GM12878 (cell line): Measurements from ENCODE around the gene UBTF. TPM values are rescaled to one million over a fixed set of nuclear protein-coding genes. Genes with fewer than 3 reads are reported as not detected.

Experiments used
- ATAC-seq: fragments of 200-7000 bp; cut with Tn5 transposase; 3 replicates; pipeline ENCODE4 v1.9.1; 2020; ENCODE audit warnings: mild to moderate bottlenecking, moderate library complexity
- BruUV-seq: library from RNA; stranded (reverse); fragments of 400-500 nt; replicated peaks from 2 replicates; lab custom pipeline; 2021; lab: Mats Ljungman, UMichigan
- CTCF ChIA-PET: fragments of 300-600 bp; sonication (Branson Sonifier 250); formaldehyde crosslinking; extraction: SDS; loops from one replicate; lab custom pipeline; 2021; ENCODE audit warnings: inconsistent platforms; lab: Yijun Ruan, JAX
- POLR2A ChIA-PET: fragments of 350-600 bp; formaldehyde crosslinking; extraction: SDS; loops from one replicate; lab custom pipeline; 2021; ENCODE audit warnings: inconsistent platforms; lab: Charles Lee
- RAD21 ChIA-PET: fragments of 300-600 bp; sonication (Branson Sonifier 250); formaldehyde crosslinking; loops from one replicate; lab custom pipeline; 2023; ENCODE audit warnings: antibody characterized with exemption; ENCODE audit not compliant: unreplicated experiment; lab: Charles Lee
- SMC1A ChIA-PET: fragments of 300-600 bp; sonication (Branson Sonifier 250); formaldehyde crosslinking; loops from one replicate; lab custom pipeline; 2023; ENCODE audit not compliant: unreplicated experiment, uncharacterized antibody; lab: Charles Lee
- DNase-seq: peaks from one replicate; pipeline ENCODE4 v3.0.0-alpha.2; 2011; ENCODE audit warnings: low read depth, low spot score
- FAIRE-seq: peaks from 3 replicates; lab custom pipeline; 2011; peaks lifted over from hg19 to GRCh38; lab: Jason Lieb, UNC
- H2AFZ ChIP-seq: 2 replicates; pipeline ENCODE4 v1.6.0; 2011; ENCODE audit warnings: low read depth, low read length, control low read depth; ENCODE audit not compliant: control insufficient read depth
- H3K27ac ChIP-seq: 2 replicates; pipeline ENCODE4 v1.5.1; 2011; ENCODE audit warnings: control low read depth; ENCODE audit not compliant: control insufficient read depth, insufficient read depth
- H3K27me3 ChIP-seq, 2 experiments: replicated peaks in 1 of 2; 2 replicates each; pipeline versions ENCODE4 v1.6.0 to v1.6.1; 2011; ENCODE audit warnings: low read length in 1 of 2; ENCODE audit not compliant: control insufficient read depth in 2 of 2, insufficient read depth in 2 of 2
- H3K36me3 ChIP-seq, 2 experiments: 2 replicates each; pipeline ENCODE4 v1.5.1; 2011; ENCODE audit warnings: low read length in 1 of 2; ENCODE audit not compliant: control insufficient read depth in 2 of 2, insufficient read depth in 2 of 2
- H3K4me1 ChIP-seq: 2 replicates; pipeline ENCODE4 v1.6.1; 2011; ENCODE audit warnings: mild to moderate bottlenecking, low read length, moderate library complexity, mixed read lengths; ENCODE audit not compliant: control insufficient read depth, insufficient read depth
- H3K4me2 ChIP-seq: 2 replicates; pipeline ENCODE4 v1.6.0; 2011; ENCODE audit warnings: control low read depth; ENCODE audit not compliant: control insufficient read depth, insufficient read depth
- H3K4me3 ChIP-seq: fragments of 200-600 bp; sonication (generic); 2 replicates; pipeline ENCODE4 v1.5.1; 2016
- H3K79me2 ChIP-seq: 2 replicates; pipeline ENCODE4 v1.6.0; 2011; ENCODE audit warnings: low read length; ENCODE audit not compliant: control insufficient read depth, insufficient read depth
- H3K9ac ChIP-seq: 2 replicates; pipeline ENCODE4 v1.8.0; 2011; ENCODE audit warnings: low read length, control low read depth, mixed read lengths; ENCODE audit not compliant: control insufficient read depth, insufficient read depth
- H3K9me3 ChIP-seq: replicated peaks from 3 replicates; pipeline ENCODE4 v1.5.1; 2011; ENCODE audit warnings: mild to moderate bottlenecking, low read length; ENCODE audit not compliant: control insufficient read depth, insufficient read depth
- H4K20me1 ChIP-seq: 2 replicates; pipeline ENCODE4 v1.6.0; 2011; ENCODE audit not compliant: control insufficient read depth, insufficient read depth
- MEF2A ChIP-seq: IDR thresholded peaks from 2 replicates; pipeline ENCODE4 v1.6.1; 2011; ENCODE audit warnings: low read depth, mild to moderate bottlenecking, low read length, moderate library complexity; ENCODE audit not compliant: insufficient read depth
- POLR2A ChIP-seq: IDR thresholded peaks from 2 replicates; pipeline ENCODE4 v1.6.1; 2011; ENCODE audit warnings: low read depth, mild to moderate bottlenecking, low read length
- WGBS: methylation state at CpG from one replicate; pipeline ENCODE4 v1.1.6; 2016; ENCODE audit warnings: low lambda C conversion rate; ENCODE audit not compliant: insufficient replicate concordance, insufficient coverage; ENCODE audit errors: missing lambda C conversion rate; 5-methylcytosine and 5-hydroxymethylcytosine counted together
- in situ Hi-C: fragments of 300-500 bp; cut with MboI; formaldehyde crosslinking; loops from 9 replicates; pipeline ENCODE4 v1.14.3; 2018; ENCODE audit warnings: mixed read lengths
- intact Hi-C: fragments of 100-400 bp; cut with micrococcal nuclease; formaldehyde crosslinking; loops from one replicate; pipeline ENCODE4 v1.14.2; 2022; ENCODE audit not compliant: unreplicated experiment
- polyA plus RNA-seq, 11 experiments: library from polyadenylated mRNA; depleted of rRNA in 4 of 11; unstranded in 6 of 11; stranded (reverse) in 5 of 11; fragments of >200 nt; fragmentation: Nextera tagmentation in 4 of 11; fragmentation: Illumina TruSeq in 1 of 11; extraction: Ambion mirVana in 4 of 11; extraction: Trizol in 1 of 11; gene quantifications; 1 replicate in 1 of 11; 2 replicates in 10 of 11; pipeline versions ENCODE4 v1.2.1 to v1.2.3, GENCODE V29; 2011 to 2016; ENCODE audit warnings: inconsistent platforms in 2 of 11, missing spikeins in 2 of 11, low read depth in 1 of 11
- total RNA-seq, 4 experiments: library from RNA; depleted of rRNA in 3 of 4; stranded (reverse); fragments of >200 nt in 3 of 4; fragmentation: Illumina TruSeq in 1 of 4; extraction: Trizol in 1 of 4; gene quantifications; 2 replicates each; pipeline versions ENCODE4 v1.2.1 to v1.2.3, GENCODE V29; 2013 to 2021
- TF ChIP-seq, protein P1 (sequence below): fragments of 450-650 bp; formaldehyde crosslinking; IDR thresholded peaks from 2 replicates; pipeline ENCODE4 v1.4.0; 2020; ENCODE audit warnings: mild to moderate bottlenecking, moderate library complexity

Gene UBTF
- total and polyA plus RNA-seq, 10 of the 15 experiments (the other 5 are each of a cell fraction or from before 2014, with no cell fraction given) = 2.2 to 124 (median 79.6) TPM

DNA sequence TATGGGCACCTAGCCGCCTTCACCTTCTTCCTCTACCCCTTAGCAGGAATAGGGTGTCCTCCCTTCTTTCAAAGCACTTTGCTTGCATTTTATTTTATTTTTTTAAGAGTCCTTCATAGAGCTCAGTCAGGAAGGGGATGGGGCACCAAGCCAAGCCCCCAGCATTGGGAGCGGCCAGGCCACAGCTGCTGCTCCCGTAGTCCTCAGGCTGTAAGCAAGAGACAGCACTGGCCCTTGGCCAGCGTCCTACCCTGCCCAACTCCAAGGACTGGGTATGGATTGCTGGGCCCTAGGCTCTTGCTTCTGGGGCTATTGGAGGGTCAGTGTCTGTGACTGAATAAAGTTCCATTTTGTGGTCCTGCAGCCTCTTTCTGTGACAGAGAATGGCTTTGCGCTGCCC is 28.1 kb downstream of the UBTF start:
- SMC1A ChIA-PET = no interaction called here
- H3K9ac ChIP-seq = no peak overlapping the region
- ATAC-seq = no peak
- RAD21 ChIA-PET = no interaction called here
- peaks cover 14% of the 10 kb centered on the region for H3K79me2 ChIP-seq
- H2AFZ ChIP-seq = no peak overlapping the region
- no peak overlapping the region for H3K4me2 ChIP-seq
- no peak for DNase-seq
- H3K4me3 ChIP-seq = no peak overlapping the region
- intact Hi-C loops = no loop called here
- peaks cover 4% of the 10 kb centered on the region for H3K4me1 ChIP-seq
- peaks cover 20 to 21% of the 10 kb centered on the region in 2 experiments for H3K36me3 ChIP-seq
- no peak overlapping the region for H3K27ac ChIP-seq
- FAIRE-seq = no peak
- no TSS peak for BruUV-seq
- POLR2A ChIA-PET = no interaction called here
- TF ChIP-seq, protein P1, sequence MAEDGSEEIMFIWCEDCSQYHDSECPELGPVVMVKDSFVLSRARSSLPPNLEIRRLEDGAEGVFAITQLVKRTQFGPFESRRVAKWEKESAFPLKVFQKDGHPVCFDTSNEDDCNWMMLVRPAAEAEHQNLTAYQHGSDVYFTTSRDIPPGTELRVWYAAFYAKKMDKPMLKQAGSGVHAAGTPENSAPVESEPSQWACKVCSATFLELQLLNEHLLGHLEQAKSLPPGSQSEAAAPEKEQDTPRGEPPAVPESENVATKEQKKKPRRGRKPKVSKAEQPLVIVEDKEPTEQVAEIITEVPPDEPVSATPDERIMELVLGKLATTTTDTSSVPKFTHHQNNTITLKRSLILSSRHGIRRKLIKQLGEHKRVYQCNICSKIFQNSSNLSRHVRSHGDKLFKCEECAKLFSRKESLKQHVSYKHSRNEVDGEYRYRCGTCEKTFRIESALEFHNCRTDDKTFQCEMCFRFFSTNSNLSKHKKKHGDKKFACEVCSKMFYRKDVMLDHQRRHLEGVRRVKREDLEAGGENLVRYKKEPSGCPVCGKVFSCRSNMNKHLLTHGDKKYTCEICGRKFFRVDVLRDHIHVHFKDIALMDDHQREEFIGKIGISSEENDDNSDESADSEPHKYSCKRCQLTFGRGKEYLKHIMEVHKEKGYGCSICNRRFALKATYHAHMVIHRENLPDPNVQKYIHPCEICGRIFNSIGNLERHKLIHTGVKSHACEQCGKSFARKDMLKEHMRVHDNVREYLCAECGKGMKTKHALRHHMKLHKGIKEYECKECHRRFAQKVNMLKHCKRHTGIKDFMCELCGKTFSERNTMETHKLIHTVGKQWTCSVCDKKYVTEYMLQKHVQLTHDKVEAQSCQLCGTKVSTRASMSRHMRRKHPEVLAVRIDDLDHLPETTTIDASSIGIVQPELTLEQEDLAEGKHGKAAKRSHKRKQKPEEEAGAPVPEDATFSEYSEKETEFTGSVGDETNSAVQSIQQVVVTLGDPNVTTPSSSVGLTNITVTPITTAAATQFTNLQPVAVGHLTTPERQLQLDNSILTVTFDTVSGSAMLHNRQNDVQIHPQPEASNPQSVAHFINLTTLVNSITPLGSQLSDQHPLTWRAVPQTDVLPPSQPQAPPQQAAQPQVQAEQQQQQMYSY (CRISPR knock-in tag) = no peak
- peak; percentile 47; the same call in 1 of the 2 replicates for TF ChIP-seq POLR2A
- WGBS = 89% methylated on average over 5 of the region's 5 CpGs
- no peaks in the 10 kb centered on the region for H3K9me3 ChIP-seq
- CTCF ChIA-PET = interaction anchor here (1.2 kb wide), 1 partner anchor 13 kb away, joined by 4 read pairs; no protein-coding TSS in a partner anchor
- no peaks in the 10 kb centered on the region for H4K20me1 ChIP-seq
- no peaks in the 10 kb centered on the region for H3K27me3 ChIP-seq
- in situ Hi-C loops = no loop called here

DNA sequence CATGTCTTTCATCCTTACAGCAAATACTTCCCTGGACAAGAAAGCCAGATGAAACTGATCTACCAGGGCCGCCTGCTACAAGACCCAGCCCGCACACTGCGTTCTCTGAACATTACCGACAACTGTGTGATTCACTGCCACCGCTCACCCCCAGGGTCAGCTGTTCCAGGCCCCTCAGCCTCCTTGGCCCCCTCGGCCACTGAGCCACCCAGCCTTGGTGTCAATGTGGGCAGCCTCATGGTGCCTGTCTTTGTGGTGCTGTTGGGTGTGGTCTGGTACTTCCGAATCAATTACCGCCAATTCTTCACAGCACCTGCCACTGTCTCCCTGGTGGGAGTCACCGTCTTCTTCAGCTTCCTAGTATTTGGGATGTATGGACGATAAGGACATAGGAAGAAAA is 29.0 kb downstream of the UBTF start:
- TF ChIP-seq POLR2A = peak; percentile 61; the same call in 1 of the 2 replicates
- no peak for TF ChIP-seq MEF2A
- TF ChIP-seq, all 136 proteins: peak for 1
- H3K4me3 ChIP-seq = no peak overlapping the region
- no peaks in the 10 kb centered on the region for H3K27me3 ChIP-seq
- peaks cover 19 to 21% of the 10 kb centered on the region in 2 experiments for H3K36me3 ChIP-seq
- ATAC-seq (no peak), FAIRE-seq (no peak), DNase-seq (no peak)
- intact Hi-C loops = no loop called here
- H3K4me2 ChIP-seq = no peak overlapping the region
- no peak overlapping the region for H3K9ac ChIP-seq
- RAD21 ChIA-PET = no interaction called here
- CTCF ChIA-PET = no interaction called here
- H3K27ac ChIP-seq = no peak overlapping the region
- WGBS = 93% methylated on average over 10 of the region's 10 CpGs
- peaks cover 23% of the 10 kb centered on the region for H3K79me2 ChIP-seq
- H2AFZ ChIP-seq = no peak overlapping the region
- no TSS peak for BruUV-seq
- POLR2A ChIA-PET = no interaction called here
- peaks cover 4% of the 10 kb centered on the region for H3K4me1 ChIP-seq
- SMC1A ChIA-PET = no interaction called here
- H3K9me3 ChIP-seq = no peaks in the 10 kb centered on the region
- no peaks in the 10 kb centered on the region for H4K20me1 ChIP-seq
- in situ Hi-C loops = no loop called here
